Mucosa of gallbladder (tissue), 1 donor: ENCODE measurements around the gene COX6A2. TPM values are rescaled to one million over a fixed set of nuclear protein-coding genes. Genes with fewer than 3 reads are reported as not detected.

Source experiments
- total RNA-seq: library from RNA; stranded (reverse); gene quantifications from one replicate; pipeline ENCODE4 v1.2.1, GENCODE V29; 2021
- donor health status: DM: no; HTN: no; CAD: no.

COX6A2 gene
- total RNA-seq, 1 donor from 2014 or later, result 1.3 TPM

Other genes with a start within 250 kb of the COX6A2 start
- 208 TPM for gene FUS, start 248.2 kb downstream of the COX6A2 start, total RNA-seq
- gene PYCARD, start 225.6 kb downstream of the COX6A2 start, total RNA-seq, result 25.1 TPM
- 0.06 TPM for gene TRIM72, start 214.2 kb downstream of the COX6A2 start, total RNA-seq
- not detected for gene PYDC1, start 211.2 kb downstream of the COX6A2 start, total RNA-seq
- gene ITGAM, start 168.4 kb downstream of the COX6A2 start, total RNA-seq, result 14.9 TPM
- gene ITGAX, start 73.2 kb downstream of the COX6A2 start, total RNA-seq, result 16.1 TPM
- gene ITGAD, start 35.0 kb downstream of the COX6A2 start, total RNA-seq, result 0.09 TPM
- 1.2 TPM for gene ZNF843, start 14.4 kb upstream of the COX6A2 start, total RNA-seq
- 14.6 TPM for gene ARMC5, start 31.1 kb upstream of the COX6A2 start, total RNA-seq
- 85.5 TPM for gene TGFB1I1, start 43.8 kb upstream of the COX6A2 start, total RNA-seq
- 3.7 TPM for gene SLC5A2, start 54.8 kb upstream of the COX6A2 start, total RNA-seq
- gene RUSF1, start 80.0 kb upstream of the COX6A2 start, total RNA-seq, result 82.6 TPM
- gene AHSP, start 99.5 kb upstream of the COX6A2 start, total RNA-seq, result not detected